Vagina (tissue), 2 donors: Measurements from ENCODE around the gene HERC5. TPM values are rescaled to one million over a fixed set of nuclear protein-coding genes. Genes with fewer than 3 reads are reported as not detected.

Experiments used
- DNase-seq, 2 donors: peaks; one replicate each; pipeline ENCODE4 v3.0.0-alpha.2; 2017; ENCODE audit errors: extremely low spot score in 2 of 2
- H3K27ac ChIP-seq: fragments of 200-600 bp; sonication (generic); one replicate; pipeline ENCODE4 v1.5.1; 2019
- H3K27me3 ChIP-seq: fragments of 200-600 bp; sonication (generic); one replicate; pipeline ENCODE4 v1.5.1; 2019
- H3K36me3 ChIP-seq, 2 donors: fragments of 200-600 bp; sonication (generic); one replicate each; pipeline ENCODE4 v1.5.1; 2017 to 2019
- H3K4me1 ChIP-seq: fragments of 200-600 bp; sonication (generic); one replicate; pipeline ENCODE4 v1.5.1; 2019
- H3K4me3 ChIP-seq, 2 donors: fragments of 200-600 bp; sonication (generic); 1 replicate in 1 of 2; 2 replicates in 1 of 2; pipeline ENCODE4 v1.5.1; 2016 to 2019
- H3K9me3 ChIP-seq: fragments of 200-600 bp; sonication (generic); one replicate; pipeline ENCODE4 v1.5.1; 2019
- CTCF ChIP-seq, 3 experiments: fragments of 450-650 bp in 2 of 3; fragments of 200-600 bp in 1 of 3; sonication (generic) in 1 of 3; IDR thresholded peaks; one replicate each; pipeline ENCODE4 v1.5.1; 2017 to 2019; ENCODE audit warnings: antibody characterized with exemption in 3 of 3, mild to moderate bottlenecking in 2 of 3, moderate library complexity in 2 of 3
- POLR2A ChIP-seq, 2 donors: fragments of 450-650 bp; IDR thresholded peaks; one replicate each; pipeline ENCODE4 v1.6.1; 2017; ENCODE audit warnings: antibody characterized with exemption in 2 of 2, mild to moderate bottlenecking in 2 of 2, moderate library complexity in 2 of 2
- POLR2AphosphoS5 ChIP-seq, 2 donors: sonication (generic); formaldehyde crosslinking; IDR thresholded peaks; one replicate each; pipeline ENCODE4 v1.9.0; 2017; ENCODE audit warnings: antibody characterized with exemption in 2 of 2, mild to moderate bottlenecking in 2 of 2, low read depth in 1 of 2; ENCODE audit not compliant: insufficient read depth in 1 of 2
- intact Hi-C: fragments of 100-400 bp; cut with DNase I; formaldehyde crosslinking; loops from one replicate; pipeline ENCODE4 v1.15.1; 2023
- total RNA-seq: library from RNA; depleted of rRNA; stranded (reverse); fragments of >200 nt; gene quantifications from one replicate; pipeline ENCODE4 v1.2.3, GENCODE V29; 2016

HERC5 gene
- total RNA-seq, 1 donor from 2014 or later, result 5.4 TPM

- H3K27me3 ChIP-seq, result no peaks in the 10 kb centered on the region
- H3K27ac ChIP-seq, result peak overlapping the region; percentile 77
- TF ChIP-seq POLR2AphosphoS5 (IDR thresholded peaks at IDR 0.05; ENCODE audit: insufficient read depth in 1 of 2, low read depth in 1 of 2), result no peak
- no peak for TF ChIP-seq POLR2A (IDR thresholded peaks at IDR 0.05)
- TF ChIP-seq CTCF (IDR thresholded peaks at IDR 0.05), result no peak
- no peaks in the 10 kb centered on the region for H3K9me3 ChIP-seq
- H3K4me1 ChIP-seq, result peaks cover 25% of the 10 kb centered on the region
- H3K36me3 ChIP-seq, result peaks cover 0 to 1% of the 10 kb centered on the region in 2 donors
- intact Hi-C loops, result no loop called here
- peak overlapping the region; percentile 68 to 73 for H3K4me3 ChIP-seq
- no peak for DNase-seq
These were observed 1.3 kb downstream of the HERC5 start for GRCh38 chr4:88458104-88458740.

- no peak for DNase-seq
- TF ChIP-seq POLR2A (IDR thresholded peaks at IDR 0.05) (no peak), CTCF (IDR thresholded peaks at IDR 0.05) (no peak), POLR2AphosphoS5 (IDR thresholded peaks at IDR 0.05; ENCODE audit: insufficient read depth in 1 of 2, low read depth in 1 of 2) (no peak)
- Histone ChIP-seq H3K4me1 (no peaks in the 10 kb centered on the region), H3K27ac (no peak overlapping the region), H3K27me3 (no peaks in the 10 kb centered on the region), H3K36me3 (peaks cover 0 to 30% of the 10 kb centered on the region in 2 donors), H3K4me3 (no peak overlapping the region), H3K9me3 (no peaks in the 10 kb centered on the region)
- intact Hi-C loops, result no loop called here
These were observed 8.8 kb downstream of the HERC5 start for GRCh38 chr4:88465653-88466192.

GRCh38 chr4:88467392-88467791, 10.5 kb downstream of the HERC5 start:
- no peaks in the 10 kb centered on the region for H3K27me3 ChIP-seq
- no peak overlapping the region for H3K4me3 ChIP-seq
- peaks cover 0 to 30% of the 10 kb centered on the region in 2 donors for H3K36me3 ChIP-seq
- no peaks in the 10 kb centered on the region for H3K4me1 ChIP-seq
- intact Hi-C loops, result no loop called here
- no peaks in the 10 kb centered on the region for H3K9me3 ChIP-seq
- H3K27ac ChIP-seq, result no peak overlapping the region
- TF ChIP-seq POLR2AphosphoS5 (IDR thresholded peaks at IDR 0.05; ENCODE audit: insufficient read depth in 1 of 2, low read depth in 1 of 2), result no peak
- DNase-seq, result no peak

GRCh38 chr4:88477229-88477860, 20.4 kb downstream of the HERC5 start:
- Histone ChIP-seq H3K27me3 (no peaks in the 10 kb centered on the region), H3K9me3 (no peaks in the 10 kb centered on the region), H3K4me1 (no peaks in the 10 kb centered on the region), H3K36me3 (peaks cover 0 to 3% of the 10 kb centered on the region in 2 donors), H3K27ac (no peak overlapping the region), H3K4me3 (no peak overlapping the region)
- intact Hi-C loops, result no loop called here
- TF ChIP-seq CTCF (IDR thresholded peaks at IDR 0.05) (no peak), POLR2A (IDR thresholded peaks at IDR 0.05) (no peak), POLR2AphosphoS5 (IDR thresholded peaks at IDR 0.05; ENCODE audit: insufficient read depth in 1 of 2, low read depth in 1 of 2) (no peak)
- no peak for DNase-seq

GRCh38 chr4:88478247-88478646, 21.3 kb downstream of the HERC5 start:
- DNase-seq, result no peak
- H3K36me3 ChIP-seq, result peaks cover 0 to 3% of the 10 kb centered on the region in 2 donors
- intact Hi-C loops, result no loop called here

More at GRCh38 chr4:88478247-88478646, 21.3 kb downstream of the HERC5 start:
- Histone ChIP-seq H3K4me1 (no peaks in the 10 kb centered on the region), H3K27ac (no peak overlapping the region), H3K9me3 (no peaks in the 10 kb centered on the region), H3K4me3 (no peak overlapping the region), H3K27me3 (no peaks in the 10 kb centered on the region)
- TF ChIP-seq CTCF (IDR thresholded peaks at IDR 0.05) (no peak), POLR2A (IDR thresholded peaks at IDR 0.05) (no peak), POLR2AphosphoS5 (IDR thresholded peaks at IDR 0.05; ENCODE audit: insufficient read depth in 1 of 2, low read depth in 1 of 2) (no peak)
